ENCODE measurements around the gene AK5.

DNA sequence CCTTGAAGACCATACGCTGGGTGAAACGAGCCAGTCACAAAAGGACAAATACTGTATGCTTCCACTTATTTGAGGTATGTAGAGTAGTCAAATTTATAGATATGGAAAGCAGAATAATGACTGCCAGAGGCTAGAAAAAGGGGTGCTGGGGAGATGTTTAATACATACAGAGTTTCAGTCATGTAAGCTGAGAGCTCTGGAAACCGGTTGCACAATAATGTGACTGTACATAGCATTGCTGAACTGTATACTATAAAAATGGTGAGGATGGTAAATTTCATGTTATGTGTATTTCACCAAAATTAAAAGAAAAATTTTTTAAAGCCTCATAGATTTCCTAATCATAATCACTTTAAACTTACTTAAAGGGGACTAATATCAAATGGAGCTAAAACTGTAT lies 289.8 kb downstream of the AK5 start:
- TF ChIP-seq, protein P1, sequence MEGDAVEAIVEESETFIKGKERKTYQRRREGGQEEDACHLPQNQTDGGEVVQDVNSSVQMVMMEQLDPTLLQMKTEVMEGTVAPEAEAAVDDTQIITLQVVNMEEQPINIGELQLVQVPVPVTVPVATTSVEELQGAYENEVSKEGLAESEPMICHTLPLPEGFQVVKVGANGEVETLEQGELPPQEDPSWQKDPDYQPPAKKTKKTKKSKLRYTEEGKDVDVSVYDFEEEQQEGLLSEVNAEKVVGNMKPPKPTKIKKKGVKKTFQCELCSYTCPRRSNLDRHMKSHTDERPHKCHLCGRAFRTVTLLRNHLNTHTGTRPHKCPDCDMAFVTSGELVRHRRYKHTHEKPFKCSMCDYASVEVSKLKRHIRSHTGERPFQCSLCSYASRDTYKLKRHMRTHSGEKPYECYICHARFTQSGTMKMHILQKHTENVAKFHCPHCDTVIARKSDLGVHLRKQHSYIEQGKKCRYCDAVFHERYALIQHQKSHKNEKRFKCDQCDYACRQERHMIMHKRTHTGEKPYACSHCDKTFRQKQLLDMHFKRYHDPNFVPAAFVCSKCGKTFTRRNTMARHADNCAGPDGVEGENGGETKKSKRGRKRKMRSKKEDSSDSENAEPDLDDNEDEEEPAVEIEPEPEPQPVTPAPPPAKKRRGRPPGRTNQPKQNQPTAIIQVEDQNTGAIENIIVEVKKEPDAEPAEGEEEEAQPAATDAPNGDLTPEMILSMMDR (IDR thresholded peaks at IDR 0.05), result no peak
- TF ChIP-seq POLR2A (IDR thresholded peaks at IDR 0.05), result no peak
